ENCODE results near the gene DSG2. TPM values are rescaled to one million over a fixed set of nuclear protein-coding genes. Genes with fewer than 3 reads are reported as not detected.

The DSG2 gene
- under 1 TPM; 0.41 to 0.43 TPM for total RNA-seq

- CTCF ChIA-PET = no interaction called here
- peak; percentile 42 for DNase-seq
Measured at GRCh38 chr18:31497836-31498573, at the start of gene DSG2. Gene DSG2, plus strand, starts transcription at chr18:31498177. Its CDS starts 75 bp downstream, at chr18:31498252.

GRCh38 chr18:31450409-31450808, 47.6 kb upstream of the DSG2 start:
- POLR2A ChIA-PET = no interaction called here
- DNase-seq (no peak), ATAC-seq (no peak)
- H3K36me3 Mint-ChIP-seq (ENCODE audit: low read depth) = no peaks in the 10 kb centered on the region
- intact Hi-C loops (cut with micrococcal nuclease) = no loop called here
- H3K4me1 Mint-ChIP-seq (ENCODE audit: low read depth) = no peaks in the 10 kb centered on the region
- H3K4me3 Mint-ChIP-seq = no peak overlapping the region
- H3K27me3 Mint-ChIP-seq = no peaks in the 10 kb centered on the region
- no peak for TF ChIP-seq CTCF (IDR thresholded peaks at IDR 0.05)
- no peaks in the 10 kb centered on the region for H3K9me3 Mint-ChIP-seq
- CTCF ChIA-PET = no interaction called here
- H3K27ac Mint-ChIP-seq = no peak overlapping the region

More at GRCh38 chr18:31497836-31498573, at the start of gene DSG2:
- H3K27ac Mint-ChIP-seq = no peak within 1 kb of the TSS
- POLR2A ChIA-PET = no interaction called here
- intact Hi-C loops (cut with micrococcal nuclease) = no loop called here
- peak within 1 kb of the TSS; percentile 74 for H3K4me3 Mint-ChIP-seq
- H3K4me1 Mint-ChIP-seq (ENCODE audit: low read depth) = peaks cover 6% of the 10 kb centered on the region
- H3K27me3 Mint-ChIP-seq = peaks cover 34% of the 10 kb centered on the region
- peak; percentile 80 for ATAC-seq
- H3K9me3 Mint-ChIP-seq = no peaks in the 10 kb centered on the region
- TF ChIP-seq CTCF (IDR thresholded peaks at IDR 0.05) = no peak
- H3K36me3 Mint-ChIP-seq (ENCODE audit: low read depth) = no peaks in the 10 kb centered on the region

GRCh38 chr18:31451625-31452024, 46.4 kb upstream of the DSG2 start:
- DNase-seq (no peak), ATAC-seq (no peak)
- no peak for TF ChIP-seq CTCF (IDR thresholded peaks at IDR 0.05)
- Mint-ChIP-seq H3K4me3 (no peak overlapping the region), H3K9me3 (no peaks in the 10 kb centered on the region), H3K4me1 (ENCODE audit: low read depth) (no peaks in the 10 kb centered on the region), H3K27me3 (no peaks in the 10 kb centered on the region), H3K36me3 (ENCODE audit: low read depth) (no peaks in the 10 kb centered on the region), H3K27ac (no peak overlapping the region)
- ChIA-PET CTCF (no interaction called here), POLR2A (no interaction called here)
- intact Hi-C loops (cut with micrococcal nuclease) = no loop called here

GRCh38 chr18:31454066-31454708, 43.8 kb upstream of the DSG2 start:
- Mint-ChIP-seq H3K27ac (no peak overlapping the region), H3K36me3 (ENCODE audit: low read depth) (no peaks in the 10 kb centered on the region), H3K27me3 (no peaks in the 10 kb centered on the region), H3K9me3 (no peaks in the 10 kb centered on the region), H3K4me1 (ENCODE audit: low read depth) (no peaks in the 10 kb centered on the region), H3K4me3 (no peak overlapping the region)
- intact Hi-C loops (cut with micrococcal nuclease) = no loop called here
- ChIA-PET POLR2A (no interaction called here), CTCF (no interaction called here)
- TF ChIP-seq CTCF (IDR thresholded peaks at IDR 0.05) = no peak
- ATAC-seq = no peak
- DNase-seq = no peak

GRCh38 chr18:31469629-31470028, 28.3 kb upstream of the DSG2 start:
- no peak for ATAC-seq
- H3K27me3 Mint-ChIP-seq = no peaks in the 10 kb centered on the region
- H3K9me3 Mint-ChIP-seq = no peaks in the 10 kb centered on the region
- no peak overlapping the region for H3K27ac Mint-ChIP-seq
- no peak for TF ChIP-seq CTCF (IDR thresholded peaks at IDR 0.05)
- intact Hi-C loops (cut with micrococcal nuclease) = no loop called here
- H3K36me3 Mint-ChIP-seq (ENCODE audit: low read depth) = no peaks in the 10 kb centered on the region
- no peak overlapping the region for H3K4me3 Mint-ChIP-seq
- H3K4me1 Mint-ChIP-seq (ENCODE audit: low read depth) = no peaks in the 10 kb centered on the region
- no peak for DNase-seq
- POLR2A ChIA-PET = no interaction called here
- CTCF ChIA-PET = no interaction called here
